HCT116 (cell line): ENCODE data around the gene MAU2. TPM values are rescaled to one million over a fixed set of nuclear protein-coding genes. Genes with fewer than 3 reads are reported as not detected.

Experiments
- ATAC-seq: fragments of 200-7000 bp; cut with Tn5 transposase; 2 replicates; pipeline ENCODE4 v1.9.1; 2020; ENCODE audit warnings: mild to moderate bottlenecking, moderate library complexity
- BruUV-seq: library from RNA; stranded (reverse); fragments of 400-500 nt; replicated peaks from 2 replicates; lab custom pipeline; 2021; lab: Mats Ljungman, UMichigan
- CTCF ChIA-PET: fragments of 300-600 bp; sonication (Branson Sonifier 250); formaldehyde crosslinking; loops from one replicate; lab custom pipeline; 2021; ENCODE audit warnings: antibody characterized with exemption; lab: Charles Lee
- POLR2A ChIA-PET: fragments of 300-600, 350-600 bp; sonication (Branson Sonifier 250); formaldehyde crosslinking; loops from one replicate; lab custom pipeline; 2021; ENCODE audit warnings: antibody characterized with exemption; lab: Charles Lee
- RAD21 ChIA-PET, 2 experiments: fragments of 300-600 bp; sonication (Branson Sonifier 250); formaldehyde crosslinking; loops; one replicate each; lab custom pipeline; 2023; ENCODE audit warnings: low total read pairs in 2 of 2; ENCODE audit not compliant: uncharacterized antibody in 2 of 2, unreplicated experiment in 2 of 2, low non-redundant PET in 1 of 2; lab: Charles Lee
- DNase-seq: peaks from one replicate; pipeline ENCODE4 v3.0.0-alpha.2; 2010; ENCODE audit warnings: low read depth, low spot score
- H2AFZ ChIP-seq: fragments of 200-600 bp; shearing (Covaris generic), sonication (generic); 2 replicates; pipeline ENCODE4 v1.6.1; 2017; ENCODE audit warnings: low read depth, mixed run types, mixed read lengths, antibody characterized with exemption, low read length; ENCODE audit not compliant: poor library complexity, severe bottlenecking
- H3K27ac ChIP-seq: 2 replicates; pipeline ENCODE4 v1.5.1; 2012; ENCODE audit warnings: low read depth, low read length
- H3K27me3 ChIP-seq: fragments of 200-600 bp; sonication (generic); 2 replicates; pipeline ENCODE4 v1.6.1; 2016; ENCODE audit warnings: mixed run types, low read length, mixed read lengths; ENCODE audit not compliant: insufficient read depth
- H3K36me3 ChIP-seq, 2 experiments: fragments of 200-500 bp in 1 of 2; fragments of 200-600 bp in 1 of 2; sonication (Bioruptor generic) in 1 of 2; sonication (generic) in 1 of 2; 2 replicates each; pipeline versions ENCODE4 v1.5.1 to v1.6.1; 2014 to 2016; ENCODE audit warnings: low read length in 2 of 2, inconsistent platforms in 1 of 2, mixed read lengths in 1 of 2, mixed run types in 1 of 2; ENCODE audit not compliant: insufficient read depth in 2 of 2, control insufficient read depth in 1 of 2
- H3K4me1 ChIP-seq, 2 experiments: fragments of 200-600 bp in 1 of 2; sonication (generic) in 1 of 2; 2 replicates each; pipeline versions ENCODE4 v1.5.1 to v1.6.1; 2012 to 2017; ENCODE audit warnings: low read length in 2 of 2, inconsistent platforms in 1 of 2, mild to moderate bottlenecking in 1 of 2, mixed read lengths in 1 of 2, mixed run types in 1 of 2, moderate library complexity in 1 of 2; ENCODE audit not compliant: insufficient read depth in 2 of 2, control insufficient read depth in 1 of 2
- H3K4me2 ChIP-seq: fragments of 200-600 bp; sonication (generic); 2 replicates; pipeline ENCODE4 v1.6.1; 2017; ENCODE audit warnings: mixed run types, low read length, mixed read lengths
- H3K4me3 ChIP-seq, 2 experiments: fragments of 200-600 bp in 1 of 2; sonication (generic) in 1 of 2; replicated peaks in 1 of 2; 2 replicates each; pipeline ENCODE4 v1.5.1; 2011 to 2016; ENCODE audit warnings: low read length in 2 of 2, control low read depth in 1 of 2, low read depth in 1 of 2, mild to moderate bottlenecking in 1 of 2, mixed read lengths in 1 of 2, mixed run types in 1 of 2
- H3K79me2 ChIP-seq: fragments of 200-600 bp; sonication (generic); 2 replicates; pipeline ENCODE4 v1.6.1; 2017; ENCODE audit warnings: mild to moderate bottlenecking, mixed run types, low read length, moderate library complexity, mixed read lengths; ENCODE audit not compliant: insufficient read depth
- H3K9ac ChIP-seq: fragments of 200-600 bp; sonication (generic); 2 replicates; pipeline ENCODE4 v1.6.1; 2016; ENCODE audit warnings: low read length, mixed read lengths
- H3K9me2 ChIP-seq: fragments of 200-600 bp; sonication (generic), shearing (Covaris generic); 2 replicates; pipeline ENCODE4 v1.6.1; 2017; ENCODE audit warnings: mixed run types, mild to moderate bottlenecking, moderate library complexity; ENCODE audit not compliant: insufficient read depth
- H3K9me3 ChIP-seq, 2 experiments: fragments of 200-500 bp in 1 of 2; fragments of 200-600 bp in 1 of 2; sonication (Bioruptor generic) in 1 of 2; sonication (generic) in 1 of 2; 2 replicates each; pipeline ENCODE4 v1.6.1; 2014 to 2017; ENCODE audit warnings: low read length in 2 of 2, mixed read lengths in 2 of 2, inconsistent platforms in 1 of 2, low read depth in 1 of 2, mild to moderate bottlenecking in 1 of 2, mixed run types in 1 of 2, moderate library complexity in 1 of 2; ENCODE audit not compliant: control insufficient read depth in 1 of 2, insufficient read depth in 1 of 2
- H4K20me1 ChIP-seq: fragments of 200-600 bp; sonication (generic), shearing (Covaris generic); 2 replicates; pipeline ENCODE4 v1.6.1; 2017; ENCODE audit warnings: mixed run types, mild to moderate bottlenecking, moderate library complexity; ENCODE audit not compliant: insufficient read depth
- CBX3 ChIP-seq: IDR thresholded peaks from 2 replicates; pipeline ENCODE4 v1.6.1; 2012; ENCODE audit warnings: low read depth
- EGR1 ChIP-seq: IDR thresholded peaks from 2 replicates; pipeline ENCODE4 v1.6.1; 2012; ENCODE audit warnings: low read depth
- EZH2phosphoT487 ChIP-seq: fragments of 200-600 bp; IDR thresholded peaks from 2 replicates; pipeline ENCODE4 v1.6.1; 2018; ENCODE audit warnings: antibody characterized with exemption, borderline replicate concordance
- JUND ChIP-seq: IDR thresholded peaks from 2 replicates; pipeline ENCODE4 v1.6.1; 2012
- POLR2A ChIP-seq: IDR thresholded peaks from 2 replicates; pipeline ENCODE4 v1.7.0; 2011; ENCODE audit warnings: borderline replicate concordance; ENCODE audit not compliant: insufficient read depth, insufficient read length; ENCODE audit errors: extremely low read depth
- RAD21 ChIP-seq: IDR thresholded peaks from 2 replicates; pipeline ENCODE4 v1.6.1; 2012; ENCODE audit warnings: low read depth, mild to moderate bottlenecking
- SIN3A ChIP-seq: IDR thresholded peaks from 2 replicates; pipeline ENCODE4 v1.6.1; 2012; ENCODE audit warnings: low read depth
- YY1 ChIP-seq: IDR thresholded peaks from 2 replicates; pipeline ENCODE4 v1.6.1; 2011; ENCODE audit warnings: low read length, low read depth, moderate library complexity, mild to moderate bottlenecking; ENCODE audit not compliant: insufficient replicate concordance; ENCODE audit errors: extremely low read depth
- ZBTB33 ChIP-seq: IDR thresholded peaks from 2 replicates; pipeline ENCODE4 v1.6.1; 2011; ENCODE audit warnings: mild to moderate bottlenecking, low read length, moderate library complexity; ENCODE audit not compliant: insufficient replicate concordance; ENCODE audit errors: extremely low read depth
- ZFX ChIP-seq: fragments of 450-650 bp; IDR thresholded peaks from 2 replicates; pipeline ENCODE4 v1.6.1; 2017
- ZNF274 ChIP-seq: fragments of 200-500 bp; sonication (Bioruptor generic); IDR thresholded peaks from 2 replicates; pipeline ENCODE4 v1.6.1; 2014; ENCODE audit warnings: mild to moderate bottlenecking, low read depth, low read length, inconsistent platforms
- intact Hi-C: fragments of 100-400 bp; cut with micrococcal nuclease; formaldehyde crosslinking; loops from 2 replicates; pipeline ENCODE4 v1.10.0; 2022
- total RNA-seq: library from RNA; stranded (reverse); gene quantifications from one replicate; pipeline ENCODE4 v1.2.1, GENCODE V29; 2021; ENCODE audit not compliant: unreplicated experiment
- TF ChIP-seq, protein P1 (sequence below): IDR thresholded peaks from 2 replicates; pipeline ENCODE4 v1.6.1; 2012
- TF ChIP-seq, protein P2 (sequence below): IDR thresholded peaks from 2 replicates; pipeline ENCODE4 v1.6.1; 2012
- TF ChIP-seq, protein P3 (sequence below): IDR thresholded peaks from 2 replicates; pipeline ENCODE4 v1.6.1; 2012; ENCODE audit warnings: low read depth

The MAU2 gene
- total RNA-seq, 1 experiment from 2014 or later, result 36.2 TPM

DNA sequence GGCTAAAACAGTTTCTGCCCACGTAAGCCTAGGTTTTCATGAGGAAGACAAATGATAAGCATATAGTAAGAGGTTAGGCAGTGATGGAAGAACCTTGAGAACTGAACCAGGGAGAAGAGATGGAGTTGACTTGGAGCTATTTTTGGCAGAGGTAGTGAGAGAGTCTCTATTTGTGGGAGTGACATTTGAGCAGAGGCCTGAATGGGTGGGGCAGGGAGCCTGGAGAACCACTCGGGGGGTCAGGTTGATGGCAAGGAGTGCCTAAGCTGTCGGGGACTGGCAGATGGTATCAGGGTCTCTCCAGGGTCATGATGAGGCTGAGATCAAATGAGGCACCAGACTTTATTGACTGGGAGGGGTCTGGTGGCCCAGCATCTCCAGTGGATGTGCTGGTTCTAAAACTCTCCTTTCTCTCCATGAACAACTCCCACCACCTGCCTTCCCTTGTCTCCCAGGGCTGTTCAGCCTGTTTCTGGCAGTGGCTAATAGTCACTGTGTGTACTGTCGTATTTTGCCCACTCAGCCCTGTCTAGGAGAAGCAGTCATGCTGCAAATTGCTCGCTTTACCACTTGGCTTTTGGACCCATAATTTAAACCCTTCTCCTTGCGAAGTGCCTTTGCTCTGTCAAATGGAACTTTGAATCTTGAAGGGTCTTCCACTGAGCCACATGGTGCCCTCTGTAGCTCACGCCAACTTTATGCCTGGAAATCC lies 3.6 kb downstream of the MAU2 start:
- Histone ChIP-seq H3K4me3 (no peak overlapping the region), H3K79me2 (peaks cover 70% of the 10 kb centered on the region), H3K9me2 (no peaks in the 10 kb centered on the region), H3K9me3 (no peaks in the 10 kb centered on the region), H3K27ac (no peak overlapping the region), H2AFZ (no peak overlapping the region), H3K27me3 (no peaks in the 10 kb centered on the region), H4K20me1 (no peaks in the 10 kb centered on the region), H3K9ac (no peak overlapping the region), H3K36me3 (peaks cover 8 to 12% of the 10 kb centered on the region in 2 experiments; a peak in 3 of 4 replicates), H3K4me2 (no peak overlapping the region), H3K4me1 (peaks cover 5 to 14% of the 10 kb centered on the region in 2 experiments)
- ATAC-seq (no peak), DNase-seq (no peak)
- CTCF ChIA-PET, result interaction anchor here (1.1 kb wide), 1 partner anchor 18 kb away, joined by 3 read pairs; no protein-coding TSS in a partner anchor
- TF ChIP-seq ZNF274 (no peak), EZH2phosphoT487 (no peak), JUND (no peak), ZBTB33 (no peak), POLR2A (no peak), CBX3 (no peak), SIN3A (no peak), ZFX (no peak), YY1 (no peak), RAD21 (no peak), EGR1 (no peak)
- TF ChIP-seq, protein P1, sequence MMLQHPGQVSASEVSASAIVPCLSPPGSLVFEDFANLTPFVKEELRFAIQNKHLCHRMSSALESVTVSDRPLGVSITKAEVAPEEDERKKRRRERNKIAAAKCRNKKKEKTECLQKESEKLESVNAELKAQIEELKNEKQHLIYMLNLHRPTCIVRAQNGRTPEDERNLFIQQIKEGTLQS, result no peak
- TF ChIP-seq, protein P2, sequence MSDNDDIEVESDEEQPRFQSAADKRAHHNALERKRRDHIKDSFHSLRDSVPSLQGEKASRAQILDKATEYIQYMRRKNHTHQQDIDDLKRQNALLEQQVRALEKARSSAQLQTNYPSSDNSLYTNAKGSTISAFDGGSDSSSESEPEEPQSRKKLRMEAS, result no peak
- TF ChIP-seq, protein P3, sequence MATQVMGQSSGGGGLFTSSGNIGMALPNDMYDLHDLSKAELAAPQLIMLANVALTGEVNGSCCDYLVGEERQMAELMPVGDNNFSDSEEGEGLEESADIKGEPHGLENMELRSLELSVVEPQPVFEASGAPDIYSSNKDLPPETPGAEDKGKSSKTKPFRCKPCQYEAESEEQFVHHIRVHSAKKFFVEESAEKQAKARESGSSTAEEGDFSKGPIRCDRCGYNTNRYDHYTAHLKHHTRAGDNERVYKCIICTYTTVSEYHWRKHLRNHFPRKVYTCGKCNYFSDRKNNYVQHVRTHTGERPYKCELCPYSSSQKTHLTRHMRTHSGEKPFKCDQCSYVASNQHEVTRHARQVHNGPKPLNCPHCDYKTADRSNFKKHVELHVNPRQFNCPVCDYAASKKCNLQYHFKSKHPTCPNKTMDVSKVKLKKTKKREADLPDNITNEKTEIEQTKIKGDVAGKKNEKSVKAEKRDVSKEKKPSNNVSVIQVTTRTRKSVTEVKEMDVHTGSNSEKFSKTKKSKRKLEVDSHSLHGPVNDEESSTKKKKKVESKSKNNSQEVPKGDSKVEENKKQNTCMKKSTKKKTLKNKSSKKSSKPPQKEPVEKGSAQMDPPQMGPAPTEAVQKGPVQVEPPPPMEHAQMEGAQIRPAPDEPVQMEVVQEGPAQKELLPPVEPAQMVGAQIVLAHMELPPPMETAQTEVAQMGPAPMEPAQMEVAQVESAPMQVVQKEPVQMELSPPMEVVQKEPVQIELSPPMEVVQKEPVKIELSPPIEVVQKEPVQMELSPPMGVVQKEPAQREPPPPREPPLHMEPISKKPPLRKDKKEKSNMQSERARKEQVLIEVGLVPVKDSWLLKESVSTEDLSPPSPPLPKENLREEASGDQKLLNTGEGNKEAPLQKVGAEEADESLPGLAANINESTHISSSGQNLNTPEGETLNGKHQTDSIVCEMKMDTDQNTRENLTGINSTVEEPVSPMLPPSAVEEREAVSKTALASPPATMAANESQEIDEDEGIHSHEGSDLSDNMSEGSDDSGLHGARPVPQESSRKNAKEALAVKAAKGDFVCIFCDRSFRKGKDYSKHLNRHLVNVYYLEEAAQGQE, result no peak
- no TSS peak for BruUV-seq
- POLR2A ChIA-PET, result no interaction called here
- RAD21 ChIA-PET, result interaction anchor here in 1 of 2 experiments (0.6 kb wide), 1 partner anchor 8 kb away, joined by 3 read pairs; no protein-coding TSS in a partner anchor
- intact Hi-C loops, result no loop called here
